PFSK-1 (cell line): ENCODE data around the gene KCNS3.

Experiments
- FOXP2 ChIP-seq: optimal IDR thresholded peaks from 2 replicates; pipeline ENCODE3; 2011; ENCODE audit warnings: borderline replicate concordance, control low read depth, inconsistent platforms; ENCODE audit not compliant: insufficient read depth; ENCODE audit errors: extremely low read length, extremely low read depth
- POLR2AphosphoS5 ChIP-seq: IDR thresholded peaks from 2 replicates; pipeline ENCODE4 v1.6.1; 2012; ENCODE audit warnings: low read depth, mild to moderate bottlenecking, control low read depth, low read length, moderate library complexity
- SIN3A ChIP-seq: IDR thresholded peaks from 2 replicates; pipeline ENCODE4 v1.6.1; 2012; ENCODE audit warnings: mild to moderate bottlenecking, low read length, moderate library complexity, borderline replicate concordance; ENCODE audit not compliant: insufficient read depth
- TAF1 ChIP-seq: IDR thresholded peaks from 2 replicates; pipeline ENCODE4 v1.6.1; 2012; ENCODE audit warnings: low read length, control low read depth, borderline replicate concordance; ENCODE audit not compliant: insufficient read depth
- TF ChIP-seq, protein P1 (sequence below), 2 experiments: IDR thresholded peaks; 2 replicates each; pipeline versions ENCODE4 v1.6.1 to v1.8.0; 2011 to 2012; ENCODE audit warnings: low read depth in 2 of 2, low read length in 2 of 2, control low read depth in 1 of 2, inconsistent platforms in 1 of 2, mild to moderate bottlenecking in 1 of 2, moderate library complexity in 1 of 2; ENCODE audit not compliant: insufficient read depth in 1 of 2

The KCNS3 gene

DNA sequence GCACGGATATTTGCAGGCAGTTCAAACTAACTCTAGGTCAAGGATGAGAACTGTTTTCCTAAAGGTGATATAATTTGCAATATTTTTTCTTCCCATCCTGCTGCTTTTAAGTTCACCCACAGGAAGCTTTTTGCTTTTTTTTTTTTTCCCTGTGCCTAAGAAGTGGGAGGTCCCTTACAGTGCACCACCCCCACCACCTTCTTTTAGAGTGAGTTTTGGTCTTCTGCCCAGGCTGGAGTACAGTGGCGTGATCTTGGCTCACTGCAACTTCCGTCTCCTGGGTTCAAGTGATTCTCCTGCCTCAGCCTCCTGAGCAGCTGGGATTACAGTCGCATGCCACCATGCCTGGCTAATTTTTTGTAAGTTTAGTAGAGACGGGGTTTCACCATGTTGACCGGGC is 82.5 kb downstream of the KCNS3 start:
- TF ChIP-seq FOXP2: no peak
- TF ChIP-seq, protein P1, sequence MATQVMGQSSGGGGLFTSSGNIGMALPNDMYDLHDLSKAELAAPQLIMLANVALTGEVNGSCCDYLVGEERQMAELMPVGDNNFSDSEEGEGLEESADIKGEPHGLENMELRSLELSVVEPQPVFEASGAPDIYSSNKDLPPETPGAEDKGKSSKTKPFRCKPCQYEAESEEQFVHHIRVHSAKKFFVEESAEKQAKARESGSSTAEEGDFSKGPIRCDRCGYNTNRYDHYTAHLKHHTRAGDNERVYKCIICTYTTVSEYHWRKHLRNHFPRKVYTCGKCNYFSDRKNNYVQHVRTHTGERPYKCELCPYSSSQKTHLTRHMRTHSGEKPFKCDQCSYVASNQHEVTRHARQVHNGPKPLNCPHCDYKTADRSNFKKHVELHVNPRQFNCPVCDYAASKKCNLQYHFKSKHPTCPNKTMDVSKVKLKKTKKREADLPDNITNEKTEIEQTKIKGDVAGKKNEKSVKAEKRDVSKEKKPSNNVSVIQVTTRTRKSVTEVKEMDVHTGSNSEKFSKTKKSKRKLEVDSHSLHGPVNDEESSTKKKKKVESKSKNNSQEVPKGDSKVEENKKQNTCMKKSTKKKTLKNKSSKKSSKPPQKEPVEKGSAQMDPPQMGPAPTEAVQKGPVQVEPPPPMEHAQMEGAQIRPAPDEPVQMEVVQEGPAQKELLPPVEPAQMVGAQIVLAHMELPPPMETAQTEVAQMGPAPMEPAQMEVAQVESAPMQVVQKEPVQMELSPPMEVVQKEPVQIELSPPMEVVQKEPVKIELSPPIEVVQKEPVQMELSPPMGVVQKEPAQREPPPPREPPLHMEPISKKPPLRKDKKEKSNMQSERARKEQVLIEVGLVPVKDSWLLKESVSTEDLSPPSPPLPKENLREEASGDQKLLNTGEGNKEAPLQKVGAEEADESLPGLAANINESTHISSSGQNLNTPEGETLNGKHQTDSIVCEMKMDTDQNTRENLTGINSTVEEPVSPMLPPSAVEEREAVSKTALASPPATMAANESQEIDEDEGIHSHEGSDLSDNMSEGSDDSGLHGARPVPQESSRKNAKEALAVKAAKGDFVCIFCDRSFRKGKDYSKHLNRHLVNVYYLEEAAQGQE (IDR thresholded peaks at IDR 0.05; ENCODE audit: insufficient read depth in 1 of 2, low read depth in 2 of 2, low read length in 2 of 2): no peak

DNA sequence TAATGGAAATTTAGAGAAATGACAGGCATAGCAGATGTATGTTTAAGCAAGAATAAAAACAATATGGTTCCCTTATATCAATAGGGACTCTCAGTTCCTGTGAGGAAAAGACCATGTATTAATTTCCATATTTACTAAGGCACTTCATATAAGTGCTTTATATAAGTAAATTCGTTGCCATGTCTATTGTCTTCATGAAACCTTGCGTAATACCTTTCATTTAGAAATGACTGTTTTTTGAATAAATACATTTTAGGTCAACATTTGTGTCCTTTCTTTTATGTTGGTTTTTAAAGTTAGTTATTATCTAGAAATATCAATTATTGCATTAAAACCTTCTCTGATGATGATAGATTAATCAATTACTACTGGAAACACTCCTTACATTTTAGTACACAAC is 83.3 kb downstream of the KCNS3 start:
- TF ChIP-seq FOXP2: no peak
- no peak for TF ChIP-seq TAF1
- no peak for TF ChIP-seq SIN3A
- TF ChIP-seq, protein P1 (IDR thresholded peaks at IDR 0.05; ENCODE audit: insufficient read depth in 1 of 2, low read depth in 2 of 2, low read length in 2 of 2): no peak
- no peak for TF ChIP-seq POLR2AphosphoS5

DNA sequence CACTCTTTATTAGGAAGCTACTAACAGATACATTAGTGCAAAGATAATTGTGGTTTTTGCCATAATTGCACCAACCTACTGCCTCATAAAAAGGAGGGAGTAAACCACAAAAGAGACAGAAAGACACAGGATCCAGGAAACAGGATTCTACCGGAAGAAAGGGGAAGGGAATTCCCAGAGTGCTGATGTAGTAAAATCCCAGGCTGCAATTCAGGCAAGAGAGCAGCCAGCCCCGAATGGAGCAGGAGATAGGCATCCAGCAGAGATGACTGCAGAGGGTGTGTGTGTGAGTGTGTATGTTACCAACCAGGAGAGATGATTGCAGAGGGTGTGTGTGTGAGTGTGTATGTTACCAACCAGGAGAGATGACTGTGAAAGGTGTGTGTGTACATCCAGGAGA is 84.4 kb downstream of the KCNS3 start:
- TF ChIP-seq SIN3A: no peak
- TF ChIP-seq FOXP2: no peak
- TF ChIP-seq, protein P1 (IDR thresholded peaks at IDR 0.05; ENCODE audit: insufficient read depth in 1 of 2, low read depth in 2 of 2, low read length in 2 of 2): no peak
- TF ChIP-seq POLR2AphosphoS5: no peak
- no peak for TF ChIP-seq TAF1

DNA sequence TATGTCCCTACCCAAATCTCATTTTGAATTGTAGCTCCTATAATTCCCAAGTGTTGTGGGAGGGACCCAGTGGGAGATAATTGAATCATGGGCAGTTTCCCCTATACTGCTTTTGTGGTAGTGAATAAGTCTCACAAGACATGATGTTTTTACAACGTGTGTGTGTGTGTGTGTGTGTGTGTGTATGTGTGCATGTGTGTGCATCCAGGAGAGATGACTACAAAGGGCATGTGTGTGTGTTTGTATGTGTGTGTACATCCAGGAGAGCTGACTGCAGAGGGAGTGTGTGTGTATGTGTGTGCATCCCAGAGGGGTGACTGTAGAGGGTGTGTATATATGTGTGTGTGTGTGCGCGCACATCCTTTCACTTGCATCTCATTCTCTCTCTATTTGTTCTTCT is 86.7 kb downstream of the KCNS3 start:
- TF ChIP-seq POLR2AphosphoS5 (no peak), TAF1 (no peak), SIN3A (no peak), FOXP2 (no peak)
- TF ChIP-seq, protein P1 (IDR thresholded peaks at IDR 0.05; ENCODE audit: insufficient read depth in 1 of 2, low read depth in 2 of 2, low read length in 2 of 2): no peak

DNA sequence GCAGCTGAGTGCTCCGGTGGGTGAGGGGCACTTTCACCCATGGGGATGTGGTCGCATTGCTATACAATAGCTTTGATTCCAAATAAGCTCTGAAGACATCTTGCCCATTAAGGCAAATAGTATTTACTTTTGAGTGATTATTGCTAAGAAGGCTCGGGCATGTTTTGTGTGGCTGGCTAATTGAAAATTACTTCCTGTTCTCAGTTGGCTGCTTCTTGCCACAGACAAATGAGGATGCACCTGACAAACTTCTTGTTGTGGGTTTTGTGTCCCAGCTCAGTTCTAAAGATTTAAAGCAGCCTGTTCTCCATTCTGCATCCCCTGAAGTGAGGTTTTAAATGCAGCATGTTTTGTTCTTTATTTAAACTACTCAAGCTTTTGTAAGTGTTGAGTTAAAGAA is 88.3 kb downstream of the KCNS3 start:
- TF ChIP-seq POLR2AphosphoS5 (no peak), FOXP2 (no peak), TAF1 (no peak), SIN3A (no peak)
- TF ChIP-seq, protein P1 (IDR thresholded peaks at IDR 0.05; ENCODE audit: insufficient read depth in 1 of 2, low read depth in 2 of 2, low read length in 2 of 2): no peak
